H9 (cell line): ENCODE measurements around the gene DMD. TPM values are rescaled to one million over a fixed set of nuclear protein-coding genes. Genes with fewer than 3 reads are reported as not detected.

Experiments used
- DNase-seq: peaks from one replicate; pipeline ENCODE4 v3.0.0-alpha.2; 2017
- H2AFZ ChIP-seq: one replicate; pipeline ENCODE4 v1.6.1; 2013; ENCODE audit warnings: mild to moderate bottlenecking, low read length, control low read depth, moderate library complexity
- H2AK5ac ChIP-seq: 2 replicates; pipeline ENCODE4 v1.6.1; 2013; ENCODE audit warnings: low read length, control low read depth, mixed read lengths; ENCODE audit not compliant: insufficient read length
- H2BK120ac ChIP-seq: one replicate; pipeline ENCODE4 v1.6.1; 2013; ENCODE audit warnings: low read depth, mild to moderate bottlenecking, low read length, control low read depth, inconsistent platforms; ENCODE audit not compliant: poor library complexity, severe bottlenecking
- H2BK12ac ChIP-seq: 2 replicates; pipeline ENCODE4 v1.6.1; 2013; ENCODE audit warnings: low read length, control low read depth, mixed read lengths, low read depth; ENCODE audit not compliant: insufficient read length
- H2BK15ac ChIP-seq: 2 replicates; pipeline ENCODE4 v1.6.1; 2013; ENCODE audit warnings: low read depth, low read length, control low read depth
- H2BK20ac ChIP-seq: one replicate; pipeline ENCODE4 v1.6.1; 2013; ENCODE audit warnings: low read depth, mild to moderate bottlenecking, low read length, control low read depth, inconsistent platforms; ENCODE audit not compliant: poor library complexity, severe bottlenecking
- H2BK5ac ChIP-seq: 2 replicates; pipeline ENCODE4 v1.6.1; 2013; ENCODE audit warnings: low read length, control low read depth, mixed read lengths; ENCODE audit not compliant: insufficient read length
- H3K14ac ChIP-seq: 2 replicates; pipeline ENCODE4 v1.6.1; 2013; ENCODE audit warnings: low read length, control low read depth; ENCODE audit not compliant: insufficient read depth
- H3K18ac ChIP-seq: 2 replicates; pipeline ENCODE4 v1.6.1; 2013; ENCODE audit warnings: low read depth, mild to moderate bottlenecking, mixed read lengths, low read length, control low read depth; ENCODE audit not compliant: insufficient read length
- H3K23ac ChIP-seq: 2 replicates; pipeline ENCODE4 v1.6.1; 2013; ENCODE audit warnings: low read length, control low read depth, mixed read lengths, low read depth; ENCODE audit not compliant: insufficient read length
- H3K23me2 ChIP-seq: 2 replicates; pipeline ENCODE4 v1.6.1; 2013; ENCODE audit warnings: low read depth, mild to moderate bottlenecking, mixed read lengths, low read length, control low read depth; ENCODE audit not compliant: insufficient read length, poor library complexity, severe bottlenecking
- H3K27ac ChIP-seq: 2 replicates; pipeline ENCODE4 v1.5.1; 2013; ENCODE audit warnings: low read length, control low read depth, mixed read lengths, low read depth; ENCODE audit not compliant: insufficient read length
- H3K27me3 ChIP-seq: 2 replicates; pipeline ENCODE4 v1.6.1; 2013; ENCODE audit warnings: low read length, control low read depth, inconsistent platforms; ENCODE audit not compliant: insufficient read depth
- H3K4ac ChIP-seq: 2 replicates; pipeline ENCODE4 v1.6.1; 2013; ENCODE audit warnings: low read depth, mild to moderate bottlenecking, control low read depth, inconsistent platforms, low read length, moderate library complexity
- H3K4me1 ChIP-seq: 2 replicates; pipeline ENCODE4 v1.6.1; 2013; ENCODE audit warnings: low read length, control low read depth, inconsistent platforms; ENCODE audit not compliant: insufficient read depth
- H3K4me2 ChIP-seq: 2 replicates; pipeline ENCODE4 v1.6.1; 2013; ENCODE audit warnings: low read length, control low read depth, mixed read lengths; ENCODE audit not compliant: insufficient read length, insufficient read depth
- H3K56ac ChIP-seq: 2 replicates; pipeline ENCODE4 v1.6.1; 2013; ENCODE audit warnings: low read depth, mild to moderate bottlenecking, mixed read lengths, low read length, control low read depth; ENCODE audit not compliant: insufficient read length
- H3K79me1 ChIP-seq: 2 replicates; pipeline ENCODE4 v1.6.1; 2013; ENCODE audit warnings: low read depth, mild to moderate bottlenecking, moderate library complexity, low read length, control low read depth, inconsistent platforms; ENCODE audit not compliant: insufficient read depth, poor library complexity, severe bottlenecking
- H3K79me2 ChIP-seq: 2 replicates; pipeline ENCODE4 v1.6.1; 2013; ENCODE audit warnings: low read length, control low read depth, inconsistent platforms; ENCODE audit not compliant: insufficient read depth
- H3K9ac ChIP-seq: 2 replicates; pipeline ENCODE4 v1.6.1; 2013; ENCODE audit warnings: low read length, control low read depth, mixed read lengths; ENCODE audit not compliant: insufficient read length; ENCODE audit errors: extremely low read depth
- H3K9me3 ChIP-seq: one replicate; pipeline ENCODE4 v1.6.1; 2013; ENCODE audit warnings: low read depth, low read length, inconsistent platforms; ENCODE audit not compliant: control insufficient read depth
- H3T11ph ChIP-seq: one replicate; pipeline ENCODE4 v1.6.1; 2013; ENCODE audit warnings: mild to moderate bottlenecking, low read length, control low read depth, inconsistent platforms
- H4K20me1 ChIP-seq: one replicate; pipeline ENCODE4 v1.6.1; 2013; ENCODE audit not compliant: control insufficient read depth, insufficient read length, insufficient read depth
- H4K5ac ChIP-seq: 2 replicates; pipeline ENCODE4 v1.6.1; 2013; ENCODE audit warnings: low read depth, mild to moderate bottlenecking, mixed read lengths, low read length, control low read depth; ENCODE audit not compliant: insufficient read length
- H4K8ac ChIP-seq: replicated peaks from 2 replicates; pipeline ENCODE4 v1.6.1; 2013; ENCODE audit warnings: low read length, control low read depth, mixed read lengths, low read depth; ENCODE audit not compliant: insufficient read length
- H4K91ac ChIP-seq: 2 replicates; pipeline ENCODE4 v1.6.1; 2013; ENCODE audit warnings: low read depth, mild to moderate bottlenecking, moderate library complexity, mixed read lengths, low read length, control low read depth; ENCODE audit not compliant: insufficient read length
- H3K27ac Mint-ChIP-seq, 3 experiments: 2 replicates in 2 of 3; 3 replicates in 1 of 3; pipeline ENCODE4 v1.8.0; 2020 to 2021; ENCODE audit warnings: mixed read lengths in 3 of 3, mild to moderate bottlenecking in 1 of 3, moderate library complexity in 1 of 3
- H3K27me3 Mint-ChIP-seq: 2 replicates; pipeline ENCODE4 v1.8.0; 2021; ENCODE audit warnings: low read depth, mild to moderate bottlenecking, moderate library complexity, mixed read lengths
- H3K36me3 Mint-ChIP-seq, 3 experiments: 2 replicates in 2 of 3; 3 replicates in 1 of 3; pipeline ENCODE4 v1.8.0; 2020 to 2021; ENCODE audit warnings: low read depth in 3 of 3, mixed read lengths in 3 of 3; ENCODE audit not compliant: insufficient read depth in 1 of 3
- H3K4me1 Mint-ChIP-seq, 2 experiments: 2 replicates each; pipeline ENCODE4 v1.8.0; 2020; ENCODE audit warnings: mixed read lengths in 2 of 2
- H3K4me3 Mint-ChIP-seq, 2 experiments: 2 replicates in 1 of 2; 3 replicates in 1 of 2; pipeline ENCODE4 v1.8.0; 2020 to 2021; ENCODE audit warnings: mild to moderate bottlenecking in 2 of 2, mixed read lengths in 2 of 2, moderate library complexity in 1 of 2
- H3K9me3 Mint-ChIP-seq, 2 experiments: 2 replicates in 1 of 2; 3 replicates in 1 of 2; pipeline ENCODE4 v1.8.0; 2020; ENCODE audit warnings: mild to moderate bottlenecking in 2 of 2, mixed read lengths in 2 of 2, moderate library complexity in 1 of 2
- CTCF ChIP-seq: fragments of 200-600 bp; sonication (generic); conservative IDR thresholded peaks from 3 replicates; pipeline ENCODE4 v1.8.0; 2021; ENCODE audit warnings: antibody characterized with exemption, mild to moderate bottlenecking
- total RNA-seq: library from RNA; stranded (reverse); gene quantifications from 2 replicates; pipeline ENCODE4 v1.2.1, GENCODE V29; 2021

DMD gene
- total RNA-seq, 1 experiment from 2014 or later = 3.8 TPM

GRCh38 chrX:33161829-33162228 is 49.5 kb downstream of the DMD start:
- no peak overlapping the region for H3K56ac ChIP-seq
- no peak overlapping the region for H4K91ac ChIP-seq
- H4K8ac ChIP-seq = no peak overlapping the region
- no peak overlapping the region for H3K4me2 ChIP-seq
- H3K4me3 Mint-ChIP-seq = no peak overlapping the region
- H3K14ac ChIP-seq = no peak overlapping the region
- no peaks in the 10 kb centered on the region for H3K4me1 ChIP-seq
- H3K79me2 ChIP-seq = no peaks in the 10 kb centered on the region
- no peaks in the 10 kb centered on the region for H3K9me3 ChIP-seq
- DNase-seq = no peak
- H3K4ac ChIP-seq = no peak overlapping the region
- no peak overlapping the region for H3T11ph ChIP-seq
- no peak overlapping the region for H2AFZ ChIP-seq
- no peak for TF ChIP-seq CTCF
- no peak overlapping the region for H3K23ac ChIP-seq
- no peak overlapping the region for H2BK15ac ChIP-seq
- no peak overlapping the region for H2BK120ac ChIP-seq
- H4K5ac ChIP-seq = no peak overlapping the region
- no peak overlapping the region for H2AK5ac ChIP-seq
- H3K4me1 Mint-ChIP-seq = no peaks in the 10 kb centered on the region
- no peak overlapping the region for H2BK20ac ChIP-seq
- H3K27ac Mint-ChIP-seq = no peak overlapping the region
- no peaks in the 10 kb centered on the region for H3K79me1 ChIP-seq
- H3K9me3 Mint-ChIP-seq = peaks cover 3 to 15% of the 10 kb centered on the region in 2 experiments; a peak in 4 of 5 replicates
- H2BK5ac ChIP-seq = no peak overlapping the region
- no peak overlapping the region for H3K9ac ChIP-seq
- no peaks in the 10 kb centered on the region for H3K23me2 ChIP-seq
- no peaks in the 10 kb centered on the region for H3K27me3 Mint-ChIP-seq
- no peak overlapping the region for H2BK12ac ChIP-seq
- H3K18ac ChIP-seq = no peak overlapping the region
- no peaks in the 10 kb centered on the region for H3K27me3 ChIP-seq
- H3K27ac ChIP-seq = no peak overlapping the region
- H4K20me1 ChIP-seq = no peaks in the 10 kb centered on the region
- no peaks in the 10 kb centered on the region; a peak in 1 of 7 replicates for H3K36me3 Mint-ChIP-seq
